HS-5 (cell line): ENCODE data around the gene PGAP1.
A peak's percentile ranks its signal among the peaks of the same experiment; 100 is the strongest.

ENCODE experiments used
- DNase-seq: peaks from one replicate; pipeline ENCODE4 v3.0.0-alpha.2; 2012; ENCODE audit warnings: low read depth

Gene PGAP1

GRCh38 chr2:196801674-196802261 lies 124.7 kb downstream of the PGAP1 start:
- peak; percentile 41 for DNase-seq

GRCh38 chr2:196798980-196799379 lies 127.5 kb downstream of the PGAP1 start:
- DNase-seq = no peak

DNA sequence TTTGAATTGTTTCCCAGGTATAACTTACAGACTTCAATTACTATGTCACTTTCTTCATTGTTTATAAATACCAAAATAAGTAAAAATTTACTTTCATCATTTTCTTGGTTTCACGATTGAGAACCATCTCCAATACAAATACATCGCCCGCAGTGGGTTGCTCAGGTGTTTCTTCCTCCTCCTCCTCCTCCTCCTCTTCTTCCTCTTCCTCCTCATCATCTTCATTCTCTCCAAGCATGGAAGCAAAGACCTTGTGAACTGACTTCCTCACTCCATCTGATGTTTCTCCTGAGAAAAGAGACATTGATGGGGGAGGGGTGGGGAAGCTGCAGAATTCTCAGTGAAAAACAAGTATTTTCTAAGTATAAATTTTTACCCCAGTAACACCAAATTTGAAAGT lies 133.6 kb downstream of the PGAP1 start:
- DNase-seq = no peak

DNA sequence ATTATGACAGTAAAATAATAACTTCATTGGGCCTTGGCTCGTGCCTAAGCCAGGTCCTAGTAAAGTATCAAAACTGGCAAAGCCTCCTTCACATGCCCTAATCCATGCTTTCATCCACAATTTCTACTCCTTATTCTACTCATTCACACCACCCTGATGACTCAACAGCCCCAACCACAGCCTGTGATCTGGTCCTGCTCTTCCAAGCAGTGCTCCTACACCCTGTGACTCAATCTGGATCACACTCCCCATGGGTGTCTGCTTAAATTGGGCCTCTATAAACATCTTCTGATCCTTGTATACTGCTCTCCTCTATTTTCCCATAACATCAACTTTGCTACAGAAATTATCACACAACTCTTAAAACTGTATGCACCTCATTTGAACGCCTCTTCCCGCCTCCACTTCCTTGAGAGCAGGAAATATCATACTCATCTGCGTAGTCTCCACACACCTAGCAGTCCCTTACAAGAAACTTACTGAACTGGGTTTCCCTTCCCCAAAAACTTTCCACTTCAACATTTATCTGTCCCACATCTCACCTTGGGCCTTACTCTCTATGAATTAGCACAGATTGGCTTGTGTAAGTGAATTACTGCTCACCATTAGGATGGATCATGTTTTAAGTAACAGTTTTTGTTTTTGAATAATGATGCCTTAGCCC lies 142.9 kb downstream of the PGAP1 start:
- DNase-seq = peak; percentile 48
